Fibroblast of skin of scalp (primary cell): ENCODE measurements around the gene FOXN3.
A peak's percentile ranks its signal among the peaks of the same experiment; 100 is the strongest.

Experiments used
- DNase-seq: peaks from one replicate; pipeline ENCODE4 v3.0.0-alpha.2; 2013

FOXN3 gene

DNA sequence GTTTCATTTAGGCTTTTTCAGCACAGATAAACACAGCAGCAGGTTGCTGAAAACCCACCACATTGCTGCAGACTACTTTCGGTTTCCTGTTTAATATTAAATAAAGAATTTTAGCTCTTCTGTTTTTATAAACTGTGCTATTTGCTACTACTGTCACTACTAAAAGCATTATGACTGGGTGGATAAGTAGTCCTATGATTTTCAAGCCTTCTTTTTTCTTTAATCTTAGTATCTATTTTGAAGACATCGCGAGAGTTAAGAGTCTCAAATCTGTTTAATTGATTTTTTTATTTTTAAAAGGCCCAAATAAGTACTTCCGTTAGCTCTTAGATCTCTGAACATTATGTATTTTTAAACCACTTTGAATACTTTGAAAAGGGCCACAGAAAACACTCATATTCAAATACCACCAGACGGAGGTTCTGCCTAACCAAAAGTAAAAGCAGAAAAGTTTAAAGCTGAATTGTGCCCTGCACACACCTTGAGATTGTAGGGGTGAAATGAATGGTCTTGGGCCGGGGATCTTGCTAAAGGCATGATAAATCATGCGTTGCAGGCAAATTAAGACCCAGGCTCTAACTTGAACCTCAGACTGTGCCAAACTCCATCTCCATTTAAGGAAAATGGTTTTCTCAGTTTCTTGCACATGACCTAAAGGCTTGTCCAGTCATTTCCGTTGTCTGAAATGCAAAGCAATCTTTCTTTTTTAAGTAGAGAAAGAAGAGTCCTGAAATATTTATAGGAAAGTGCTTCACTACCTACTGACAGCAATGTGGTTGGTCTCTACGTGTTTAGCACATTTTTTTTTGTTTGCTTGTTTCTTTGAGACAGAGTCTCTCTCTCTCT is 13.6 kb upstream of the FOXN3 start:
- DNase-seq = no peak

DNA sequence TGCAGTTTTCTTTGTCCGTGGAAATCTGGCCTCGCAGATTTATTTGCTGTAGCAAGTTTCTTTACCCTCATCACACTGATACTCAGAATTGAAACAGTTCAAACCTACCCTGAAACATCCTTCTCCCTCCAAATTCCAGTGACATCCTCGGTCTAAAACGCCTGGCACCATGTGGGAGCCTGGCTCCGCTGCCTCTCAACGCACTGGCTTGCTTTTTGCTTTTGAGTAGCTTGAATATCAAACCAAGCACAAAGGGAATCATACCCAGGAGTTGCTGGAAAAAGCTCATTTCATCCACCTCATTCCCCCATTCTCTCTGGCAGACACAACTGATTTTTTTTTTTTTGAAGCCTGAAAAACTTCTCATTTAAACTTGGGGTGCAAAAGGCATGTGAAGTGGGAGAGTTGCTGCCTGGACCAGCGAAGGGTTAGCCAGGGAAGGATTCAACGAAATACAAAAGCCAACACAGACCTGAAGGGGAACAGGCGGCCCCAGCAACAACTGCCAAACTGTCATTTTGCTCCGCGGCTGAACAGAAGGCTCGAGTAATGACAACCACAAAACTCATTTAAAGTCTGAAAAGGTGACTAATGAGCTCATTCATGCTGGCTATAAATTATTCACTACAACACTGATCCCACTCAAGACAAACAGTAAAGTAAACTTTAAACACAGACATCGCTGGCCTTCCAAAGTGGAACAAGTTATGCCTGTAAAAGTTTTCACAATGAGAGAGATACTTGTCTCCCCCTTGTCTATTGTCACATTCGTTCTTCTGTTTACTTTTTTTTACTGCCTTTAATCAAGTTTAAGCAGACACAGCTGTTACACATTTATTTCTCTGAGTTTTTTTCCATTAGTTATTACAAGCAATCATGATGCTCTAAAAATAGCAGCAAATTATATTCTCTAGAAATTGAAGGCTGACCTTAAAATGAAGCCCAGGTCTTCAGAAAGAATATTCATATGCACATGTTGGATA is 12.5 kb upstream of the FOXN3 start:
- DNase-seq = no peak

DNA sequence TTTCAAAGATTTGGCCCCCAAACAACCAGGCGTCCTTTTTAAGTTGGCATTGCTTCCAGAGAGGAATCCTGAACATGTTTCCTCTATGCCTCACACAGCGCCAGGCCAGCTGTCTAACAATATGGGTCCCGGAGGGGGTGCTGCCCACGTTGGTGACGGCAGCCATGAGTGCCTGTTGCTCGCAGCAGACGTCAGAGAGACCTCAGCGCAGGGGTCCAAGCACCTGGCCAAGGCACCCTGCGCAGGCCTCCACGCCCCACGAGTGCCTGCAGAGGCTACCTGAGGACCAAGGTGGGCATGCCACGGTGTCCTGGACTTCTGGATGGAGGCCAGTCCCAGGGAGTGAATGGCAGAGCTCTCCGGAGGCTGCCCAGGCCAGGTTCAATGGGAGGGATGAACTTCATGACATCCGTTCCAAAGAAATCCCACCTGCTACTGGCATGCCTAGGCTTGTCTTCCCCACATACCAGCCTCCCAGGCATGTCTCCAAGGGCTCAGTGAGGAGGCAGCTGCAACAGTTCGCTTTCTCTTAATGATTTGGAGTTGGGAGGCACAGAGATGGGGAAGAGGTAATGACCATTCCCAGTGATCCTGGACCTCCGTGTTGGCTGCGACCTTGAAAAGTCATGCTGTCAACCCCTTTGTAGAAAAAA is 11.6 kb upstream of the FOXN3 start:
- no peak for DNase-seq

DNA sequence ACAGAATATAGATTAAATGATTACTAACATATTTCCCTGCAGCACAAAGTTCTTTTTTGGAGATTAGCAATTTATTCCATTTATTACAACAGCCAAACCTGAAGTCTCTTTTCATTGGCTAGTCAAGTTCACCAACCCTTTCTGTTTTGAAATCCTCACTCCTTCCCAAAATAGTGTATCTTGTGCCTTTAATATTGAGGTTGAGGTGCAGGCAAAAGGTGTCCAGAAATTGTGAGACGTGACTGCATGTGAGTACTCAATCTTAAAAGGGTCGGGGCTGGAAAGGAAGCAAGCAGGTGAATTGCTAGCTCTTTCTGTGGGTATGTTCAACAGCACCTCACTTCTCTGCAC is 11.1 kb upstream of the FOXN3 start:
- no peak for DNase-seq

DNA sequence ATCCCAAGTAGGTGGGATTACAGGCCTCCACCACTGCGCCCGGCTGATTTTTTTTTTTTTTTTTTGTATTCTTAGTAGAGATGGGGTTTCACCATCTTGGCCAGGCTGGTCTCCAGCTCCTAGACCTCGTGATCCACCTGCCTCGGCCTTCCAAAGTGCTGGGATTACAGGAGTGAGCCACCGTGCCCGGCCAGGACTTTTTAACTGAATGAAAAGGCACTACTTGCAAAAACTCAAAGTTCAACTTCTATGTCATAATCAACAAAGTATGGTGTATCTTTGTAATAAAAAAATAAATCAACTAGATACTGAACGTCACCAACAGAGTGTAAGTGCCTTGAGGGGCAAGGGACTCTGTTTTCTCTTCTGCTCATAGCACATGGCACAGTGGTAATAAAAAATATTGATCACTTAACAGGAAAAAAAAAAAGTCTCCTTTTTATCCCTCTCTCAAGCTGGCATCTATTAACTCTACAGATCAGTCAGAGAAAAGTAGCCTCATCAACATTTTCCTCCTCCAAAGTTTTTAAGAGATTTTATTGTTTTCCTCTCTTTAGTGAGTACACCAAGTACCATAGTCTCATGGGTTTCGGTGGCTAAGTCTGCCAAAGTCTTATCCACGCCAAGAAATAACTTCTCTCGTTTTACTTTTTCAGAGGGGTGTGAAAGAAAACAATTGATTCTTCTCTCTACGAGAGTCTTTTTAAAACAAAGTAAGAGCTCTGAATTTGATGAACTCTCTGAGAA is 10.6 kb upstream of the FOXN3 start:
- DNase-seq = no peak

DNA sequence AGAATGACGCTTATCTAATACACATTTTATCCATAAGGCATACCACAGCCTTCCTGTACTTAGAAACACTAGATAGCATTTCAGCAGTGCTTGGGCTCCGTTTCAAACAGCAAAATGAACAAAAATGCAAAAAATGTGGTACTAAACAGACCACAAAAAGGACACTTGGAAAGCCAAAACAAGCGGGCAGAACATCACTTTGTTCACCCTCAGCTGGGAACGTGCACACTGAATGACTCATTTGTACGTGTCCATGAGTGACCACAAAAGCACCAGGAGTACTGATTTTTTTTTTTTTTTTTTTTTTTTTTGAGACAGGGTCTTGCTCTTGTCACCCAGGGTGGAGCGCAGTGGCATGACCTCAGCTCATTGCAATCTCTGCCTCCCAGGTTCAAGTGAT is 8.9 kb upstream of the FOXN3 start:
- DNase-seq = peak; percentile 99

DNA sequence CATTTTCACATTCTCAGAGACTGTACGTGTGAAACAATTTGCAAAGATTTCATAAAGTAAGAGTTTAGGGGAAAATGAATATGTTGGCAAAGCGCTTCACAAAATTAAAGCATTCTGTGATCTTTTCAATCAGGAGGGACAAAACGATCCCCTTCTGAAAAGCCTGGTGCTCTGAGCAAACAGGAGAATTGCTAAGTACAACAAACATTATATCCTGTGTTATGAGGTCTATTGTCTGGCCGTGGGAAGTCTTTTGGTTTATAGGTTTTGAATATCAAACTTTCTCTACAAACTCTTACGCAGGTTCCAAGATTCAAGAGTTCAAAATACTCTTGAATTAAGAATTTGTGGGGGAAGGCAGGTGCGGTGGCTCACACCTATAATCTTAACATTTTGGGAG is 7.2 kb upstream of the FOXN3 start:
- no peak for DNase-seq

DNA sequence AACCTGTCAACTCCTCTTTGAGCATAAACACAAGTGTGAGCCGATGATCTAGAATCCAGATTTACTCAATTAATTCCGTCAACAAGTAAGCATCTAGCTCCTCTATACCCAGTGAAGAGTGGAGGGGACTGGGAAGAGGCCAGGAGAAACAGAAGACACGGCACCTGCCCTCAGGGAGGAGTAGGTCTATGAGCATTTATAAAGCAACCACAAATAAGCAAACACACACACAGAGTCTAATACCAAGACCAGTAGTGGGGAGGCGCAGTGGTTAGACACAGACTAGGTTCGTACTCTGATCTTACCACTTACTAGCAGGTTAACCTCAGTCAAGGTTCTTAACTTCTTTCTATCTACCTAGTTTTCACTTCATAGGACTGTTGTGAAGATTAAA is 5.9 kb upstream of the FOXN3 start:
- no peak for DNase-seq

DNA sequence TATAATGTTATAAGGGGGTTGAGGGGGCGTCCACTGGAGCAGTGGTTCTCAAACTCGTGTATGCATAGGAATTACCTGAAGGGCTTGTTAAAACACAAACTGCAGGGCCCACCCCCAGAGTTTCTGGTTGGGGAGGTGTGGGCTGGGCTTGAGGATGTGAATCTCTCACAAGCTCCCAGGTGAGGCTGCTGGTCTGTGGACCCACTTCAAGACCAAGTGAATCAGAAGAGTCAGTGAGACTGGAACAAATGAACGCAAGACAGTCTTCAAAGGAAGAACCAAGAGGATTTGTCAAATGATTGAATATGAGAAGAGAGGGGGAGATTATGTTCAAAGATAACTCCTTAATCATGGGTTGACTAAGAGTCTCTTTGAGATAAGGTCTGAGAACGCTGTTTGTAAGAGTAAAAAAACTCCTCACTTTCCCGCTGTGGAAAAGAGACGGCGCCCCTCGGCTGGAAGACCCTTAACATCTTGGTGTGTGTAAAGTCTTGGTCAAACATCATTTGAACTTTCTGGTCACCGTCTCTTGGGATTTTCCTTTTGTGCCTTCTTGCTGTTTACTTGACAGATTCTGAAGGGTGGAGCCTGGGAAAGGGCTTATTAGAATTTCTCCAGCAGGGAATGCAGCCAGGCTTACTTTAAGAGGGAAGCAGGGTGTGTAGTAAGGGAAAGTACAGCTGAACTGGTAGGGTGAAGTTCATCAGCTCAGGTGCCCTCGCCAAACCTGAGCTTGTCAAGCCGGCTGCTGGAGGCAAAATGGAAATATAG is 5.3 kb upstream of the FOXN3 start:
- DNase-seq = no peak

DNA sequence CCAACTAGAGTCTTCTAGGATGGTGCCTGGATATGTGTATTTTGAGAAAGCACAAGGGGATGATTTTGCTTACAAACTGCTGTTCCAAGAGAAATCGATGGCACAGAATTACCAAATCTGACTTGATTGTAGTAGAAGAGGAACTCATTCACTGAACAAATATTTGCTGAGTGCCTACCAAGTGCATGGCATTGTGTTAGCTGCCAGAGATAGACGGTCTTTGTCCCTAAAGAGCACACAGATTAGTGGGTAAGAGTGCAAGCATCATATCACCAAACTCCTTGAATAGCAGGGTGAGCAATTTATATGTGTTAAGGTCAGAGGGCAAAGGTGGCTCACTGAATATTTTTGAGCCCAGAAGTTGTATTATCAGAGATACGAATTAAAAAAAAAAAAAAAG is 3.5 kb upstream of the FOXN3 start:
- no peak for DNase-seq

DNA sequence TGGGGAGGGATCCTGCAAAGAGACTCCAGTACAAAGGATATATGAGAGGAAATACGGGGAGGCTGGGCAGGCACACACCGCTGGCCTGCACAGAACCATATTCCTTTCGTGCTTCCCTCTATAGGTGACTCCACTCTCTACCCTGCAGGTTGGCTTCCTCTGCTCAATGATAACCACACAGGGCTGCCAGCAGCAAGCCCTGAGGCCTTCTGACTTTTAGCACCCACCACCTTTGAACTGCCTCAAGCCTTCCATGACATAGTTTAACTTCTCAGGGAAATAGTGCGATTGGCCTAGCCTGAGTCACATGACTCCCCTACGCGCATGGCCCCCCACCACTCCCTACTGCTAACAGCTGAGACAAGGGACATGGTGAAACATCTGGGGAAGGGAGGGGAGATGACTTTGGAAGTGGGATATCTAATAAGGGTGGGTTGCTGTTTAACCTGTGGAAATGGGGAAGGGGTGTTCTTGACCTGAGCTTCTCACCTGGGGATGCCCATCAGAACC is 3.0 kb upstream of the FOXN3 start:
- DNase-seq = no peak

DNA sequence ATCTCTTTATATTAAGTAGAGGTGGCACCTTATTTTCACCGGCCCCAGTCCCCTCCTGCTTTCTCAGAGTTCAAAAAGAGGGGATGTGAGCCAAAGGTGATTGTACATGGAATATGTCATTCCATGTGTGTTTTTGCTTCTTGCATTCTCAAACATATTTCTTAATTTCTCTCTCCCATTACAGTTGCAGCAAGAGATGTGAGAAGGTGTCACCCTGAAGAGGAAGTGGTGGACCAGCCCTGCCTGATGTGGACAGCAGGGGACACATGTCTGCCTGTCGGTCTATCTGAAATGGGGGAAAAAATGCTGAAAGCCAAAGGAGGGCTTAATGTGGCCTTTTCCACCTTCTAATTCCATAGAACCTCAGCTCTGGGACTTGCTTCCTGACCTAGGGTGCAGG is 1.9 kb upstream of the FOXN3 start:
- DNase-seq = no peak

DNA sequence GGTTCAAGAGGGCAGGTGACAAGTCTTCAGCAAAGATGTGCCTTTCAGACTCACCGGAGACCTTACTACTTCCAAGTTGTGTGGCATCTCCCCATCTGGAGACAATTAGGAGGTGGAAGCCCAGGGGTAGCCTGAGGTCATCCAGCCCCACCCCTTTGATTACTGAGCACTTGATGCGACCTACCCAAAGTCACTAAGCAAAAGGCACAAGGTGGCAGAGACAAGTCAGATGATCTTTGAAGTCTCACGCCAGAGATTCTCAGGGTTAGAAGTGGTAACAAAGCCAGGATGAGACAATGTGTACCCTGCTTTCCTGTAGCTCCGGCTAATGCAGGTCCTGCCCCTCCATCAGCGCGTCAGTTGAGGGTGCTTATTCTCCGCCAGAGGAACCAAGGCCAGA is 1.4 kb upstream of the FOXN3 start:
- no peak for DNase-seq

DNA sequence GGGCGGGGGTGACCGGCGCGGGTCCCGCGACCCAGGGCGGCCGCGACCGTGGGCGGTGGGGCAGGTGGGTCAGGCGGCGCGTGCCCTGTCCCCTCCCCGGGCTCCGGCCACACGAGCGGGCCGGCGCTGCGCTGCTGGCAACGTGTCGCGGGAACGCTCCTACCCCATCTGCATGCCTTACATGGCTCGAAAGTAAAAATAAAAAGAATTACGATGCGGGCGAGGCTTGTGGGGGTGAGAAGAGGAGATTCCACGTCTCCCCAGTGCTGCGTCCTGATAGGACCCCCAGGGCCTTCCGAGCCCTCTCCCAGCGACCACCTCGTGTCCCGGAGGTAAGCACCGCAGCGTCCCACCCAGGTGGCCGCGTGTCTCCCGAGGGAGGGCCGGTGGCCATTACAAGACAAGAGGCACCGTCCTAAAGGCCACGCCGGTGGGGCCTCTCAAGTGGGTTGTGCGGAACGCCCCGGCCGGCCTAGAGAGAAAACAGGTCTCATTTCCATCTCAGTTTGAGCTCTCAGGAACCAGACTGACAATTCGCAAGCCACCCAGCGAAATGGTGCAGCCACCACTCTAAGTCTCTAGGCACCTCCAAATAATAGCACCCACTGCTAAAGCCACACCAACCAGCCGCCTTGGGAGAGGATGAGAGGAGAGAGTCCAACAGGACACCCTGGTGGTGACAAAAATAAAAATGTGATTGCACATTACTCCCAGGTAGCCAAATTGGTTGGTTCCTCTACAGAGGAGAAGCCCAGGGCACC is 612 bp upstream of the FOXN3 start:
- DNase-seq = peak; percentile 62

DNA sequence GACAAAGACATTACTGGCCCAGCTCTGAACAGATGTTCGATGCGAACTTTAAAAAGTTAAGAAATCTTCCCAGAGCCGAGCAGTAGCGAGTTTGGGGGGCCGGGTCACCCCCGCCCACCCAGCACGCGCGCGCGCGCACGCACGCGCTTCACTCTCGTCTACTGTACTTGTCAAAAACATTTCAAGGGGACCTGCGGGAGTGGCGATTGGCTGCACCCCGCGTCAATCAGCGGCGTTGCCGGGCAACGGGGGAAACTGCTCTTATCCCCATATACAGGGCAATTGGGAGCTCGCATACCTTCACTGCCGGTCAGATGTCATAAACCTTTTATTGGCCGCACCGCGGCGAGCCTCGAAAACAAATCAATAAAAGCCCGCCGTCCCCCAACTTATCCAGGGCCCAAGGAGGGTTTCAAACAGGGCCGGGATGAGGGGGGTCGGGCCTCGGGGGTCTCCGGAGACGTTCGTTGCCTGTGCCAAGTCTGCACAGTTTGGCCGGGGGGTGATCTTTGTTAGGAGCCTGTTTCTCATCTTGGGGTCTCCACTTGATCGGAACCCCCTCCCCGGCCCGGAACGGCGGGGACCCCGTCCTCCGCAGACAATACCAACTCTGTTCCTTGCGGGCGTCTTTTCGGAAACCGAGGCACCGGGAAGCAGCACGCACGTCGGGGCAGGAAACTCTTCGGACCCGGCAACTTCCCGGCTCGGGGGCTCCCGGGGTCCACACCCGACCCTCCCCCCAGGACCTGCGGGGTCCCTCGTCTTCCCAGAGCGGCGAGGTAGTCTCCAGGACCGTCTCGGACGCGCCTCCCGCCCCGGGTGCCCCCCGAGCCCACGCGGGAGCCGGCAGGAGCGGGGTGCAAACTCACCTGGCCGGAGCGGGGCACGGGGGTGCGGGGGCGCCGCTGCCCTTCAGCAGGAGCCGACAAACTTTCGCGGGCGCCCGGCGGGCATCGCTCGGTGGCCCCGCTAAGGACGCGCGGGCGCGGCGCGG is 734 bp downstream of the FOXN3 start:
- DNase-seq = peak; percentile 99

DNA sequence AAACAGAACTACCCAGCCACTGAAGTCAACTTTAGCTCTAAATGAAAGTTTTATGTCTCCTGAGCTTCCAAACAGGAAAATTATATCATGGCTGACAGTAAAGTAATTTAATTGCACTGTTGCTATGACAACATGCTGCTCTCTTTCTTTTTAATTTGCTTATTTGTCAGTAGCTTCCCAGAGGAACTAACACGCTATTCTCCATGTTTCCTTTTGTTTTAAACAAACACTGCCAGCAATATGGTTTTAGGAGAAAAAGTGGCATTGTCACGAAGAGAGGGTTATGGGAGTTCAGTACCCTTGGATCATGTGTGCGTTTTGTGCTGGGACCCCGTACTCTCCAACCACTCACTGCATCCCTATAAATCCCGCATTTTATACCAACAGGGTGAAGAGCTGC is 1.9 kb downstream of the FOXN3 start:
- no peak for DNase-seq

DNA sequence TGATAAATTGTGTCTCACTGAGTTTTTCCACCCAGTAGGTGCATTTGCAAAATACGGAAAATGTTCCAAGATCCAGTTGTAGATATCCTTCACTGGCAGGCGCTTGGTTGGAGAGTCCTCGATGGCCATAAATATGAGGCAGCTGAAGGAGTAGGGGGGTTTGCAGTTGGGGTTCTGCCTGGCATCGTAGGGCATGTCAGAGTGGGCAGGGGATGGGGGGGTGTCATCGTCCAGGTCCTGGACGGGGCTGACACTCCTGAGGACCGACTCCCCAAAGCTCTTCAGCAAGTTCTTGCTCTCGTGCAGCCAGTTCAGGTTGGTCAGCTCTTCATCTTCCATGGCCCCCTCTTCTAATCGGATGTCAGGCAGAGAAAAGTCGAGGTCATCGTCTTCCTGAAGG is 5.1 kb downstream of the FOXN3 start:
- no peak for DNase-seq

DNA sequence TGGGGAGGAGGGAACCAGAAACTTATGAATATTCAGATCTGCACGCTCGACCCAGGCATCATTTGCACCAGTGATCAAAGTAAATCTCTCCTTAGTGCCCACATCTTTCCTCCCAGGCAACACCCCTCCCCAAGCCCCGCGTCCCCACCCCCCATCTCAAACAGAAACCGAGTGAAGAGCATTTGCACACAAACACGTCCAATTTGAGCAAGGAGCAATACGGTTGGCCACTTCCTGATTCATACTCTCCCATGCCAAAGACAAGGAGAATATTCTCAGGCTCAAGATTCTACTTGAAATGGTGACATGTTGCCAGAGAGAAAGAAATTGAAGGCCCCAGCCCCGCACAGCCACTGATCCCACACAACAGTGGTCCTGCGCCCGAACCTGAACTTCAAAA is 7.1 kb downstream of the FOXN3 start:
- no peak for DNase-seq

DNA sequence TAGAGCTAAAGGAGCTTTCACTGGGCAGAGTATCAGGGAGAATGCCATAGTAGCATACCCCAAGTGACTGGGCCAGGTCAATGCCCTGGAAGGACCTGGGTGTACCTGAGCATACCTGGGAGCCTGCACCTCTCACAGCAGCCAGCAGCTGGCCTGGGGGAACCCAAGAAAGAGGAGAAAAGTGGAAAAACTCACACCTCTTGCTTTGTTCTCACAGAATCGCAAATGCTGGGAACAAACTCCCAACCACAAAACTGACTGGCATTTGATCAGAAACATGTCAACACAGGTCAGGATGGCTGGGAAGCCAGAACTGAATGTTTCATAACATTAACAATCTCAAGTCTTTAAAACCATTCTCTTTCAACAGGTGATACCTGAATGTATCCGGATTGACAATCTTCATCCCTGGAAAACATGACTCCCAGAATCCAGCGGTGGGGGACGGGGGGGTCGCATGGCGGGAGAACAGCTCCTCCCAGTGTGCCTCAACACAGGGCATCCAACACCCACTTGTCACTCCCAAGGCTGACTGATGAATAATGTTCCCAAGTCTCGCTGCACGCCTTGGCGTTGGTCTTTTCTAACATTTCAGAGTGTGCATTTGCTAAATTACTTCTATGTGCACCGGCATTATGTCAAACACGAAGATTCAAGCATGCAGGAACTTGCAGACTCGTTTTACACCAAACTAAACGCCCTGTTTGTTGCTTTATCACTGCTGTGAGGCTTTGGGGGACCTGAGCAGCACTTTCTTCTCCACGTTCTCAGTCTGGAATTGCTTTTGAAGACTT is 7.9 kb downstream of the FOXN3 start:
- no peak for DNase-seq
